NB4 (cell line): ENCODE data around the gene NFAM1.

Source experiments
- CTCF ChIP-seq: IDR thresholded peaks from one replicate; pipeline ENCODE4 v1.5.1; 2012; ENCODE audit warnings: low read depth, low read length
- POLR2A ChIP-seq: IDR thresholded peaks from 2 replicates; pipeline ENCODE4 v1.6.1; 2011; ENCODE audit warnings: mild to moderate bottlenecking; ENCODE audit not compliant: insufficient read length; ENCODE audit errors: extremely low read depth

GRCh38 chr22:42475122-42475521 is 42.9 kb upstream of the NFAM1 start:
- TF ChIP-seq POLR2A (no peak), CTCF (no peak)
